ENCODE data around the gene ARHGEF12. TPM values are rescaled to one million over a fixed set of nuclear protein-coding genes. Genes with fewer than 3 reads are reported as not detected.

ARHGEF12 gene
- total and polyA plus RNA-seq, 3 experiments from 2014 or later: 4.6 to 31.0 (median 30.1) TPM

GRCh38 chr11:120516461-120517389 lies 180.5 kb downstream of the ARHGEF12 start:
- H3K27ac Mint-ChIP-seq: no peak overlapping the region
- no peak overlapping the region for H3K4me3 ChIP-seq (ENCODE audit: low read length)
- H3K36me3 ChIP-seq (ENCODE audit: insufficient read depth, low read length): no peaks in the 10 kb centered on the region
- no peaks in the 10 kb centered on the region for H3K4me1 ChIP-seq (ENCODE audit: insufficient read depth, low read length)
- H3K4me3 Mint-ChIP-seq: no peak overlapping the region
- no peaks in the 10 kb centered on the region for H3K9me3 ChIP-seq (ENCODE audit: low read length)
- peaks cover 0 to 2% (median 0%) of the 10 kb centered on the region in 3 donors for H3K4me1 Mint-ChIP-seq
- H3K27me3 Mint-ChIP-seq: peaks cover 39 to 59% of the 10 kb centered on the region in 2 donors
- H3K9me3 Mint-ChIP-seq: no peaks in the 10 kb centered on the region
- ChIA-PET POLR2A (no interaction called here), CTCF (no interaction called here)
- no peaks in the 10 kb centered on the region for H3K36me3 Mint-ChIP-seq
- no peak for DNase-seq
- H3K27ac ChIP-seq (ENCODE audit: low read depth, low read length): no peak overlapping the region
- H3K27me3 ChIP-seq (ENCODE audit: insufficient read depth, low read length, poor library complexity, severe bottlenecking): peaks cover 7% of the 10 kb centered on the region

GRCh38 chr11:120517390-120517761 lies 181.2 kb downstream of the ARHGEF12 start:
- H3K4me1 Mint-ChIP-seq: peaks cover 0 to 2% (median 0%) of the 10 kb centered on the region in 3 donors
- H3K27ac Mint-ChIP-seq: no peak overlapping the region
- Histone ChIP-seq H3K9me3 (ENCODE audit: low read length) (no peaks in the 10 kb centered on the region), H3K27me3 (ENCODE audit: insufficient read depth, low read length, poor library complexity, severe bottlenecking) (peaks cover 7% of the 10 kb centered on the region), H3K4me1 (ENCODE audit: insufficient read depth, low read length) (no peaks in the 10 kb centered on the region), H3K36me3 (ENCODE audit: insufficient read depth, low read length) (no peaks in the 10 kb centered on the region), H3K27ac (ENCODE audit: low read depth, low read length) (no peak overlapping the region), H3K4me3 (ENCODE audit: low read length) (no peak overlapping the region)
- CTCF ChIA-PET: no interaction called here
- DNase-seq: no peak
- H3K36me3 Mint-ChIP-seq: no peaks in the 10 kb centered on the region
- H3K9me3 Mint-ChIP-seq: no peaks in the 10 kb centered on the region
- H3K4me3 Mint-ChIP-seq: no peak overlapping the region
- POLR2A ChIA-PET: no interaction called here
- peaks cover 39 to 59% of the 10 kb centered on the region in 2 donors for H3K27me3 Mint-ChIP-seq

GRCh38 chr11:120517801-120518291 lies 181.6 kb downstream of the ARHGEF12 start:
- POLR2A ChIA-PET: no interaction called here
- H3K4me3 ChIP-seq (ENCODE audit: low read length): no peak overlapping the region
- DNase-seq: no peak
- no peak overlapping the region for H3K27ac ChIP-seq (ENCODE audit: low read depth, low read length)
- Mint-ChIP-seq H3K9me3 (no peaks in the 10 kb centered on the region), H3K4me1 (peaks cover 0 to 2% (median 0%) of the 10 kb centered on the region in 3 donors), H3K27me3 (peaks cover 37 to 57% of the 10 kb centered on the region in 2 donors), H3K4me3 (no peak overlapping the region), H3K36me3 (no peaks in the 10 kb centered on the region), H3K27ac (no peak overlapping the region)
- H3K4me1 ChIP-seq (ENCODE audit: insufficient read depth, low read length): no peaks in the 10 kb centered on the region
- H3K9me3 ChIP-seq (ENCODE audit: low read length): no peaks in the 10 kb centered on the region
- CTCF ChIA-PET: no interaction called here
- peaks cover 5% of the 10 kb centered on the region for H3K27me3 ChIP-seq (ENCODE audit: insufficient read depth, low read length, poor library complexity, severe bottlenecking)
- no peaks in the 10 kb centered on the region for H3K36me3 ChIP-seq (ENCODE audit: insufficient read depth, low read length)

GRCh38 chr11:120518356-120518755 lies 182.1 kb downstream of the ARHGEF12 start:
- no peak for DNase-seq
- no peaks in the 10 kb centered on the region for H3K4me1 Mint-ChIP-seq
- no peak overlapping the region for H3K4me3 Mint-ChIP-seq
- no peaks in the 10 kb centered on the region for H3K27me3 ChIP-seq (ENCODE audit: insufficient read depth, low read length, poor library complexity, severe bottlenecking)
- H3K9me3 ChIP-seq (ENCODE audit: low read length): no peaks in the 10 kb centered on the region
- H3K27me3 Mint-ChIP-seq: peaks cover 33 to 57% of the 10 kb centered on the region in 2 donors
- no peak overlapping the region for H3K4me3 ChIP-seq (ENCODE audit: low read length)
- no peaks in the 10 kb centered on the region for H3K4me1 ChIP-seq (ENCODE audit: insufficient read depth, low read length)
- CTCF ChIA-PET: no interaction called here
- POLR2A ChIA-PET: no interaction called here
- H3K27ac ChIP-seq (ENCODE audit: low read depth, low read length): no peak overlapping the region
- no peaks in the 10 kb centered on the region for H3K36me3 Mint-ChIP-seq
- peak overlapping the region in 1 of 8 donors; percentile 17 for H3K27ac Mint-ChIP-seq
- no peaks in the 10 kb centered on the region for H3K9me3 Mint-ChIP-seq
- H3K36me3 ChIP-seq (ENCODE audit: insufficient read depth, low read length): no peaks in the 10 kb centered on the region

GRCh38 chr11:120519474-120519873 lies 183.3 kb downstream of the ARHGEF12 start:
- no peak for DNase-seq
- Mint-ChIP-seq H3K9me3 (peaks cover 0 to under 1% (median 0%) of the 10 kb centered on the region in 5 donors), H3K4me3 (no peak overlapping the region), H3K36me3 (no peaks in the 10 kb centered on the region), H3K27me3 (peaks cover 22 to 49% of the 10 kb centered on the region in 2 donors), H3K27ac (no peak overlapping the region), H3K4me1 (no peaks in the 10 kb centered on the region)
- POLR2A ChIA-PET: no interaction called here
- no peak overlapping the region for H3K27ac ChIP-seq (ENCODE audit: low read depth, low read length)
- no peaks in the 10 kb centered on the region for H3K27me3 ChIP-seq (ENCODE audit: insufficient read depth, low read length, poor library complexity, severe bottlenecking)
- CTCF ChIA-PET: no interaction called here
- no peak overlapping the region for H3K4me3 ChIP-seq (ENCODE audit: low read length)
- no peaks in the 10 kb centered on the region for H3K4me1 ChIP-seq (ENCODE audit: insufficient read depth, low read length)
- H3K9me3 ChIP-seq (ENCODE audit: low read length): no peaks in the 10 kb centered on the region
- H3K36me3 ChIP-seq (ENCODE audit: insufficient read depth, low read length): no peaks in the 10 kb centered on the region

- Histone ChIP-seq H3K4me3 (ENCODE audit: low read length) (no peak overlapping the region), H3K27me3 (ENCODE audit: insufficient read depth, low read length, poor library complexity, severe bottlenecking) (no peaks in the 10 kb centered on the region), H3K36me3 (ENCODE audit: insufficient read depth, low read length) (no peaks in the 10 kb centered on the region), H3K4me1 (ENCODE audit: insufficient read depth, low read length) (no peaks in the 10 kb centered on the region), H3K9me3 (ENCODE audit: low read length) (no peaks in the 10 kb centered on the region), H3K27ac (ENCODE audit: low read depth, low read length) (no peak overlapping the region)
- ChIA-PET POLR2A (no interaction called here), CTCF (no interaction called here)
- no peaks in the 10 kb centered on the region for H3K36me3 Mint-ChIP-seq
- H3K4me1 Mint-ChIP-seq: no peaks in the 10 kb centered on the region
- no peak overlapping the region for H3K4me3 Mint-ChIP-seq
- peaks cover 22 to 49% of the 10 kb centered on the region in 2 donors for H3K27me3 Mint-ChIP-seq
- no peak for DNase-seq
- H3K27ac Mint-ChIP-seq: peak overlapping the region in 1 of 8 donors; percentile 40
- H3K9me3 Mint-ChIP-seq: peaks cover 0 to 3% (median 0%) of the 10 kb centered on the region in 5 donors
These were observed 184.0 kb downstream of the ARHGEF12 start for GRCh38 chr11:120520091-120520822.

- H3K36me3 ChIP-seq (ENCODE audit: insufficient read depth, low read length): no peaks in the 10 kb centered on the region
- no peak overlapping the region for H3K4me3 ChIP-seq (ENCODE audit: low read length)
- Mint-ChIP-seq H3K27me3 (peaks cover 21 to 48% of the 10 kb centered on the region in 2 donors), H3K36me3 (no peaks in the 10 kb centered on the region), H3K9me3 (peaks cover 0 to 3% (median 0%) of the 10 kb centered on the region in 5 donors), H3K4me3 (no peak overlapping the region), H3K4me1 (no peaks in the 10 kb centered on the region), H3K27ac (no peak overlapping the region)
- ChIA-PET POLR2A (no interaction called here), CTCF (no interaction called here)
- DNase-seq: no peak
- no peaks in the 10 kb centered on the region for H3K9me3 ChIP-seq (ENCODE audit: low read length)
- H3K27ac ChIP-seq (ENCODE audit: low read depth, low read length): no peak overlapping the region
- H3K27me3 ChIP-seq (ENCODE audit: insufficient read depth, low read length, poor library complexity, severe bottlenecking): no peaks in the 10 kb centered on the region
- H3K4me1 ChIP-seq (ENCODE audit: insufficient read depth, low read length): no peaks in the 10 kb centered on the region
These were observed 185.0 kb downstream of the ARHGEF12 start for GRCh38 chr11:120521176-120521575.

- Histone ChIP-seq H3K4me3 (ENCODE audit: low read length) (no peak overlapping the region), H3K27ac (ENCODE audit: low read depth, low read length) (no peak overlapping the region), H3K9me3 (ENCODE audit: low read length) (no peaks in the 10 kb centered on the region), H3K36me3 (ENCODE audit: insufficient read depth, low read length) (no peaks in the 10 kb centered on the region), H3K4me1 (ENCODE audit: insufficient read depth, low read length) (no peaks in the 10 kb centered on the region), H3K27me3 (ENCODE audit: insufficient read depth, low read length, poor library complexity, severe bottlenecking) (no peaks in the 10 kb centered on the region)
- Mint-ChIP-seq H3K4me1 (no peaks in the 10 kb centered on the region), H3K9me3 (peaks cover 0 to 3% (median 0%) of the 10 kb centered on the region in 5 donors), H3K27me3 (peaks cover 16 to 41% of the 10 kb centered on the region in 2 donors), H3K4me3 (no peak overlapping the region), H3K27ac (no peak overlapping the region), H3K36me3 (no peaks in the 10 kb centered on the region)
- DNase-seq: no peak
- POLR2A ChIA-PET: no interaction called here
- CTCF ChIA-PET: no interaction called here
These were observed 185.8 kb downstream of the ARHGEF12 start for GRCh38 chr11:120522021-120522420.

Data from CD8-positive, alpha-beta memory T cell (primary cell).